H9 (cell line): ENCODE measurements around the gene PHOX2A. TPM values are rescaled to one million over a fixed set of nuclear protein-coding genes. Genes with fewer than 3 reads are reported as not detected.

Experiments used
- DNase-seq: peaks from one replicate; pipeline ENCODE4 v3.0.0-alpha.2; 2017
- H2AFZ ChIP-seq: one replicate; pipeline ENCODE4 v1.6.1; 2013; ENCODE audit warnings: mild to moderate bottlenecking, low read length, control low read depth, moderate library complexity
- H2AK5ac ChIP-seq: 2 replicates; pipeline ENCODE4 v1.6.1; 2013; ENCODE audit warnings: low read length, control low read depth, mixed read lengths; ENCODE audit not compliant: insufficient read length
- H2BK120ac ChIP-seq: one replicate; pipeline ENCODE4 v1.6.1; 2013; ENCODE audit warnings: low read depth, mild to moderate bottlenecking, low read length, control low read depth, inconsistent platforms; ENCODE audit not compliant: poor library complexity, severe bottlenecking
- H2BK12ac ChIP-seq: 2 replicates; pipeline ENCODE4 v1.6.1; 2013; ENCODE audit warnings: low read length, control low read depth, mixed read lengths, low read depth; ENCODE audit not compliant: insufficient read length
- H2BK15ac ChIP-seq: 2 replicates; pipeline ENCODE4 v1.6.1; 2013; ENCODE audit warnings: low read depth, low read length, control low read depth
- H2BK20ac ChIP-seq: one replicate; pipeline ENCODE4 v1.6.1; 2013; ENCODE audit warnings: low read depth, mild to moderate bottlenecking, low read length, control low read depth, inconsistent platforms; ENCODE audit not compliant: poor library complexity, severe bottlenecking
- H2BK5ac ChIP-seq: 2 replicates; pipeline ENCODE4 v1.6.1; 2013; ENCODE audit warnings: low read length, control low read depth, mixed read lengths; ENCODE audit not compliant: insufficient read length
- H3K14ac ChIP-seq: 2 replicates; pipeline ENCODE4 v1.6.1; 2013; ENCODE audit warnings: low read length, control low read depth; ENCODE audit not compliant: insufficient read depth
- H3K18ac ChIP-seq: 2 replicates; pipeline ENCODE4 v1.6.1; 2013; ENCODE audit warnings: low read depth, mild to moderate bottlenecking, mixed read lengths, low read length, control low read depth; ENCODE audit not compliant: insufficient read length
- H3K23ac ChIP-seq: 2 replicates; pipeline ENCODE4 v1.6.1; 2013; ENCODE audit warnings: low read length, control low read depth, mixed read lengths, low read depth; ENCODE audit not compliant: insufficient read length
- H3K23me2 ChIP-seq: 2 replicates; pipeline ENCODE4 v1.6.1; 2013; ENCODE audit warnings: low read depth, mild to moderate bottlenecking, mixed read lengths, low read length, control low read depth; ENCODE audit not compliant: insufficient read length, poor library complexity, severe bottlenecking
- H3K27ac ChIP-seq: 2 replicates; pipeline ENCODE4 v1.5.1; 2013; ENCODE audit warnings: low read length, control low read depth, mixed read lengths, low read depth; ENCODE audit not compliant: insufficient read length
- H3K27me3 ChIP-seq: 2 replicates; pipeline ENCODE4 v1.6.1; 2013; ENCODE audit warnings: low read length, control low read depth, inconsistent platforms; ENCODE audit not compliant: insufficient read depth
- H3K4ac ChIP-seq: 2 replicates; pipeline ENCODE4 v1.6.1; 2013; ENCODE audit warnings: low read depth, mild to moderate bottlenecking, control low read depth, inconsistent platforms, low read length, moderate library complexity
- H3K4me1 ChIP-seq: 2 replicates; pipeline ENCODE4 v1.6.1; 2013; ENCODE audit warnings: low read length, control low read depth, inconsistent platforms; ENCODE audit not compliant: insufficient read depth
- H3K4me2 ChIP-seq: 2 replicates; pipeline ENCODE4 v1.6.1; 2013; ENCODE audit warnings: low read length, control low read depth, mixed read lengths; ENCODE audit not compliant: insufficient read length, insufficient read depth
- H3K56ac ChIP-seq: 2 replicates; pipeline ENCODE4 v1.6.1; 2013; ENCODE audit warnings: low read depth, mild to moderate bottlenecking, mixed read lengths, low read length, control low read depth; ENCODE audit not compliant: insufficient read length
- H3K79me1 ChIP-seq: 2 replicates; pipeline ENCODE4 v1.6.1; 2013; ENCODE audit warnings: low read depth, mild to moderate bottlenecking, moderate library complexity, low read length, control low read depth, inconsistent platforms; ENCODE audit not compliant: insufficient read depth, poor library complexity, severe bottlenecking
- H3K79me2 ChIP-seq: 2 replicates; pipeline ENCODE4 v1.6.1; 2013; ENCODE audit warnings: low read length, control low read depth, inconsistent platforms; ENCODE audit not compliant: insufficient read depth
- H3K9ac ChIP-seq: 2 replicates; pipeline ENCODE4 v1.6.1; 2013; ENCODE audit warnings: low read length, control low read depth, mixed read lengths; ENCODE audit not compliant: insufficient read length; ENCODE audit errors: extremely low read depth
- H3K9me3 ChIP-seq: one replicate; pipeline ENCODE4 v1.6.1; 2013; ENCODE audit warnings: low read depth, low read length, inconsistent platforms; ENCODE audit not compliant: control insufficient read depth
- H3T11ph ChIP-seq: one replicate; pipeline ENCODE4 v1.6.1; 2013; ENCODE audit warnings: mild to moderate bottlenecking, low read length, control low read depth, inconsistent platforms
- H4K20me1 ChIP-seq: one replicate; pipeline ENCODE4 v1.6.1; 2013; ENCODE audit not compliant: control insufficient read depth, insufficient read length, insufficient read depth
- H4K5ac ChIP-seq: 2 replicates; pipeline ENCODE4 v1.6.1; 2013; ENCODE audit warnings: low read depth, mild to moderate bottlenecking, mixed read lengths, low read length, control low read depth; ENCODE audit not compliant: insufficient read length
- H4K8ac ChIP-seq: replicated peaks from 2 replicates; pipeline ENCODE4 v1.6.1; 2013; ENCODE audit warnings: low read length, control low read depth, mixed read lengths, low read depth; ENCODE audit not compliant: insufficient read length
- H4K91ac ChIP-seq: 2 replicates; pipeline ENCODE4 v1.6.1; 2013; ENCODE audit warnings: low read depth, mild to moderate bottlenecking, moderate library complexity, mixed read lengths, low read length, control low read depth; ENCODE audit not compliant: insufficient read length
- H3K27ac Mint-ChIP-seq, 3 experiments: 2 replicates in 2 of 3; 3 replicates in 1 of 3; pipeline ENCODE4 v1.8.0; 2020 to 2021; ENCODE audit warnings: mixed read lengths in 3 of 3, mild to moderate bottlenecking in 1 of 3, moderate library complexity in 1 of 3
- H3K27me3 Mint-ChIP-seq: 2 replicates; pipeline ENCODE4 v1.8.0; 2021; ENCODE audit warnings: low read depth, mild to moderate bottlenecking, moderate library complexity, mixed read lengths
- H3K36me3 Mint-ChIP-seq, 3 experiments: 2 replicates in 2 of 3; 3 replicates in 1 of 3; pipeline ENCODE4 v1.8.0; 2020 to 2021; ENCODE audit warnings: low read depth in 3 of 3, mixed read lengths in 3 of 3; ENCODE audit not compliant: insufficient read depth in 1 of 3
- H3K4me1 Mint-ChIP-seq, 2 experiments: 2 replicates each; pipeline ENCODE4 v1.8.0; 2020; ENCODE audit warnings: mixed read lengths in 2 of 2
- H3K4me3 Mint-ChIP-seq, 2 experiments: 2 replicates in 1 of 2; 3 replicates in 1 of 2; pipeline ENCODE4 v1.8.0; 2020 to 2021; ENCODE audit warnings: mild to moderate bottlenecking in 2 of 2, mixed read lengths in 2 of 2, moderate library complexity in 1 of 2
- H3K9me3 Mint-ChIP-seq, 2 experiments: 2 replicates in 1 of 2; 3 replicates in 1 of 2; pipeline ENCODE4 v1.8.0; 2020; ENCODE audit warnings: mild to moderate bottlenecking in 2 of 2, mixed read lengths in 2 of 2, moderate library complexity in 1 of 2
- WGBS: extraction: QIAGEN DNeasy Blood & Tissue Kit; methylation state at CpG from one replicate; pipeline ENCODE4 v1.1.7; 2013; ENCODE audit warnings: missing lambda C conversion rate, low lambda C conversion rate, mixed read lengths; ENCODE audit not compliant: insufficient read length; ENCODE audit errors: extremely low coverage; 5-methylcytosine and 5-hydroxymethylcytosine counted together
- total RNA-seq: library from RNA; stranded (reverse); gene quantifications from 2 replicates; pipeline ENCODE4 v1.2.1, GENCODE V29; 2021
- TF ChIP-seq, protein P1 (sequence below): fragments of 200-600 bp; sonication (generic); conservative IDR thresholded peaks from 3 replicates; pipeline ENCODE4 v1.8.0; 2021; ENCODE audit warnings: antibody characterized with exemption, mild to moderate bottlenecking

Gene PHOX2A
- total RNA-seq, 1 experiment from 2014 or later: 1.4 TPM

- no peak overlapping the region for H4K5ac ChIP-seq
- no peak overlapping the region; a peak in 1 of 7 replicates for H3K27ac Mint-ChIP-seq
- peaks cover 44% of the 10 kb centered on the region for H3K27me3 Mint-ChIP-seq
- H2BK5ac ChIP-seq: no peak overlapping the region
- H2BK20ac ChIP-seq: no peak overlapping the region
- no CpG with 5 or more reads among the region's 46 CpGs for WGBS
- no peak overlapping the region for H3K9ac ChIP-seq
- no peak overlapping the region for H3K4ac ChIP-seq
- H3K36me3 Mint-ChIP-seq: peaks cover 0 to 5% (median 0%) of the 10 kb centered on the region in 3 experiments; a peak in 3 of 7 replicates
- no peak overlapping the region for H4K91ac ChIP-seq
- H3K79me1 ChIP-seq: no peaks in the 10 kb centered on the region
- H3K4me3 Mint-ChIP-seq: peak overlapping the region in 1 of 2 experiments; percentile 63; a peak in 3 of 5 replicates
- H3K18ac ChIP-seq: no peak overlapping the region
- no peak overlapping the region for H3K27ac ChIP-seq
- no peak overlapping the region for H3K23ac ChIP-seq
- H3K4me2 ChIP-seq: peak overlapping the region; percentile 98
- H3K4me1 Mint-ChIP-seq: peaks cover 19 to 35% of the 10 kb centered on the region in 2 experiments
- no peaks in the 10 kb centered on the region for H4K20me1 ChIP-seq
- TF ChIP-seq, protein P1, sequence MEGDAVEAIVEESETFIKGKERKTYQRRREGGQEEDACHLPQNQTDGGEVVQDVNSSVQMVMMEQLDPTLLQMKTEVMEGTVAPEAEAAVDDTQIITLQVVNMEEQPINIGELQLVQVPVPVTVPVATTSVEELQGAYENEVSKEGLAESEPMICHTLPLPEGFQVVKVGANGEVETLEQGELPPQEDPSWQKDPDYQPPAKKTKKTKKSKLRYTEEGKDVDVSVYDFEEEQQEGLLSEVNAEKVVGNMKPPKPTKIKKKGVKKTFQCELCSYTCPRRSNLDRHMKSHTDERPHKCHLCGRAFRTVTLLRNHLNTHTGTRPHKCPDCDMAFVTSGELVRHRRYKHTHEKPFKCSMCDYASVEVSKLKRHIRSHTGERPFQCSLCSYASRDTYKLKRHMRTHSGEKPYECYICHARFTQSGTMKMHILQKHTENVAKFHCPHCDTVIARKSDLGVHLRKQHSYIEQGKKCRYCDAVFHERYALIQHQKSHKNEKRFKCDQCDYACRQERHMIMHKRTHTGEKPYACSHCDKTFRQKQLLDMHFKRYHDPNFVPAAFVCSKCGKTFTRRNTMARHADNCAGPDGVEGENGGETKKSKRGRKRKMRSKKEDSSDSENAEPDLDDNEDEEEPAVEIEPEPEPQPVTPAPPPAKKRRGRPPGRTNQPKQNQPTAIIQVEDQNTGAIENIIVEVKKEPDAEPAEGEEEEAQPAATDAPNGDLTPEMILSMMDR: no peak
- no peak overlapping the region for H2BK15ac ChIP-seq
- H3K14ac ChIP-seq: no peak overlapping the region
- H3K56ac ChIP-seq: no peak overlapping the region
- peaks cover 9% of the 10 kb centered on the region; the same call in 1 of the 2 replicates for H3K4me1 ChIP-seq
- H3K9me3 Mint-ChIP-seq: peaks cover 0 to 6% of the 10 kb centered on the region in 2 experiments; a peak in 3 of 5 replicates
- H2AK5ac ChIP-seq: no peak overlapping the region
- no peak overlapping the region for H2AFZ ChIP-seq
- no peaks in the 10 kb centered on the region for H3K9me3 ChIP-seq
- no peaks in the 10 kb centered on the region for H3K79me2 ChIP-seq
- H4K8ac ChIP-seq: no peak overlapping the region
- no peak overlapping the region for H3T11ph ChIP-seq
- H3K27me3 ChIP-seq: peaks cover 71% of the 10 kb centered on the region
- no peak overlapping the region for H2BK12ac ChIP-seq
- peak; percentile 68 for DNase-seq
- peaks cover 21% of the 10 kb centered on the region for H3K23me2 ChIP-seq
- no peak overlapping the region for H2BK120ac ChIP-seq
These were observed 636 bp upstream of the PHOX2A start for GRCh38 chr11:72244361-72245262.
